SK-N-SH (cell line): ENCODE results near the gene SLC16A10. TPM values are rescaled to one million over a fixed set of nuclear protein-coding genes. Genes with fewer than 3 reads are reported as not detected.

ENCODE experiments used
- CTCF ChIA-PET: fragments of 300-600, 350-600 bp; formaldehyde crosslinking; extraction: SDS; loops from one replicate; lab custom pipeline; 2021; lab: Yijun Ruan, JAX
- POLR2A ChIA-PET: fragments of 350-600 bp; sonication (Branson Sonifier 250); formaldehyde crosslinking; extraction: SDS; loops from one replicate; lab custom pipeline; 2020; ENCODE audit warnings: antibody characterized with exemption, inconsistent platforms; lab: Yijun Ruan, JAX
- DNase-seq: peaks from one replicate; pipeline ENCODE4 v3.0.0; 2012
- H2AFZ ChIP-seq: fragments of 200-600 bp; sonication (generic); 2 replicates; pipeline ENCODE4 v1.8.1; 2016; ENCODE audit warnings: antibody characterized with exemption, mild to moderate bottlenecking, low read depth
- H3F3A ChIP-seq: fragments of 200-600 bp; sonication (generic); replicated peaks from 2 replicates; pipeline ENCODE3; 2016; ENCODE audit warnings: antibody characterized with exemption, mild to moderate bottlenecking; ENCODE audit not compliant: insufficient read depth
- H3K27ac ChIP-seq, 2 experiments: fragments of 200-500 bp in 1 of 2; fragments of 200-600 bp in 1 of 2; sonication (Bioruptor generic) in 1 of 2; sonication (generic), shearing (Covaris generic) in 1 of 2; 2 replicates each; pipeline versions ENCODE4 v1.5.1 to v1.6.1; 2014 to 2016; ENCODE audit warnings: low read depth in 2 of 2, inconsistent platforms in 1 of 2, low read length in 1 of 2, mild to moderate bottlenecking in 1 of 2, mixed read lengths in 1 of 2
- H3K27me3 ChIP-seq: fragments of 200-600 bp; sonication (generic), shearing (Covaris generic); 2 replicates; pipeline ENCODE4 v1.6.1; 2016; ENCODE audit warnings: mixed run types; ENCODE audit not compliant: insufficient read depth
- H3K36me3 ChIP-seq, 2 experiments: fragments of 200-500 bp in 1 of 2; fragments of 200-600 bp in 1 of 2; sonication (Bioruptor generic) in 1 of 2; sonication (generic) in 1 of 2; replicated peaks in 1 of 2; 2 replicates each; pipeline versions ENCODE3 to v1.5.1; 2014 to 2016; ENCODE audit warnings: low read length in 1 of 2, mild to moderate bottlenecking in 1 of 2; ENCODE audit not compliant: insufficient read depth in 2 of 2, control insufficient read depth in 1 of 2
- H3K4me1 ChIP-seq, 2 experiments: fragments of 200-500 bp in 1 of 2; fragments of 200-600 bp in 1 of 2; sonication (Bioruptor generic) in 1 of 2; sonication (generic), shearing (Covaris generic) in 1 of 2; 2 replicates each; pipeline versions ENCODE4 v1.5.1 to v1.6.1; 2014 to 2016; ENCODE audit warnings: low read depth in 1 of 2, low read length in 1 of 2, mixed run types in 1 of 2; ENCODE audit not compliant: insufficient read depth in 2 of 2, control insufficient read depth in 1 of 2
- H3K4me2 ChIP-seq: fragments of 200-600 bp; sonication (generic), shearing (Covaris generic); 2 replicates; pipeline ENCODE4 v1.6.1; 2017; ENCODE audit warnings: mixed run types
- H3K4me3 ChIP-seq, 2 experiments: fragments of 200-500 bp in 1 of 2; fragments of 200-600 bp in 1 of 2; sonication (Bioruptor generic) in 1 of 2; sonication (generic), shearing (Covaris generic) in 1 of 2; 2 replicates each; pipeline versions ENCODE4 v1.5.1 to v1.8.1; 2014 to 2016; ENCODE audit warnings: low read depth in 2 of 2, inconsistent platforms in 1 of 2, low read length in 1 of 2, mild to moderate bottlenecking in 1 of 2, mixed read lengths in 1 of 2, moderate library complexity in 1 of 2
- H3K79me2 ChIP-seq: fragments of 200-600 bp; sonication (generic); 2 replicates; pipeline ENCODE4 v1.8.1; 2017; ENCODE audit warnings: mild to moderate bottlenecking; ENCODE audit not compliant: insufficient read depth
- H3K9ac ChIP-seq: fragments of 200-600 bp; sonication (generic); 2 replicates; pipeline ENCODE4 v1.6.1; 2017; ENCODE audit warnings: mixed run types
- H3K9me2 ChIP-seq: fragments of 200-600 bp; sonication (generic); 2 replicates; pipeline ENCODE4 v1.6.1; 2017; ENCODE audit warnings: mixed run types
- H3K9me3 ChIP-seq: fragments of 200-600 bp; sonication (generic); 2 replicates; pipeline ENCODE4 v1.6.1; 2017; ENCODE audit warnings: mixed run types, mild to moderate bottlenecking, moderate library complexity
- H4K20me1 ChIP-seq: fragments of 200-600 bp; sonication (generic); 2 replicates; pipeline ENCODE4 v1.6.1; 2017; ENCODE audit warnings: mild to moderate bottlenecking, mixed run types; ENCODE audit not compliant: insufficient read depth
- CHD2 ChIP-seq: fragments of 150-350 bp; IDR thresholded peaks from 2 replicates; pipeline ENCODE4 v1.6.1; 2018; ENCODE audit warnings: low read length; ENCODE audit not compliant: partially characterized antibody
- EZH2phosphoT487 ChIP-seq: fragments of 200-600 bp; sonication (generic); IDR thresholded peaks from 2 replicates; pipeline ENCODE4 v1.6.1; 2017; ENCODE audit warnings: low read depth, mixed run types, mild to moderate bottlenecking, antibody characterized with exemption, moderate library complexity, borderline replicate concordance
- GATA2 ChIP-seq: sonication (generic); formaldehyde crosslinking; IDR thresholded peaks from 2 replicates; pipeline ENCODE4 v1.5.0; 2020; ENCODE audit warnings: mild to moderate bottlenecking, missing genetic modification reagents
- MXI1 ChIP-seq: IDR thresholded peaks from 2 replicates; pipeline ENCODE4 v1.6.1; 2012; ENCODE audit warnings: mild to moderate bottlenecking, low read depth, low read length, improper control_type of control experiment
- NRF1 ChIP-seq: IDR thresholded peaks from 2 replicates; pipeline ENCODE4 v1.6.1; 2012; ENCODE audit warnings: low read depth, mild to moderate bottlenecking, low read length
- RFX5 ChIP-seq: IDR thresholded peaks from 2 replicates; pipeline ENCODE4 v1.6.1; 2012; ENCODE audit warnings: mild to moderate bottlenecking, improper control_type of control experiment, low read length
- SIN3A ChIP-seq: IDR thresholded peaks from 2 replicates; pipeline ENCODE4 v1.6.1; 2012; ENCODE audit warnings: low read depth, mild to moderate bottlenecking, low read length, moderate library complexity, borderline replicate concordance
- SMC3 ChIP-seq: IDR thresholded peaks from 2 replicates; pipeline ENCODE4 v1.6.1; 2012; ENCODE audit warnings: low read depth, low read length, improper control_type of control experiment
- TAF1 ChIP-seq: IDR thresholded peaks from 2 replicates; pipeline ENCODE4 v1.6.1; 2012; ENCODE audit warnings: low read depth, mild to moderate bottlenecking, low read length, moderate library complexity, borderline replicate concordance
- TEAD4 ChIP-seq: IDR thresholded peaks from 2 replicates; pipeline ENCODE4 v1.4.0; 2012; ENCODE audit warnings: mild to moderate bottlenecking, borderline replicate concordance; ENCODE audit not compliant: insufficient read depth
- YY1 ChIP-seq: IDR thresholded peaks from 2 replicates; pipeline ENCODE4 v1.4.0; 2012; ENCODE audit warnings: low read depth, mild to moderate bottlenecking
- WGBS: methylation state at CpG from one replicate; pipeline ENCODE4 v1.1.6; 2017; ENCODE audit warnings: low lambda C conversion rate; 5-methylcytosine and 5-hydroxymethylcytosine counted together
- polyA plus RNA-seq, 3 experiments: library from polyadenylated mRNA; depleted of rRNA; stranded (reverse); fragments of >200 nt; gene quantifications; 2 replicates each; pipeline ENCODE4 v1.2.3, GENCODE V29; 2012
- TF ChIP-seq, protein P1 (sequence below): IDR thresholded peaks from 2 replicates; pipeline ENCODE4 v1.4.0; 2012; ENCODE audit warnings: low read depth, borderline replicate concordance
- TF ChIP-seq, protein P2 (sequence below): IDR thresholded peaks from 2 replicates; pipeline ENCODE4; 2012
- TF ChIP-seq, protein P3 (sequence below): IDR thresholded peaks from 2 replicates; pipeline ENCODE4 v1.4.0; 2012; ENCODE audit warnings: low read depth
- TF ChIP-seq, protein P4 (sequence below): fragments of 150-350 bp; IDR thresholded peaks from 2 replicates; pipeline ENCODE4 v1.6.1; 2017; ENCODE audit warnings: antibody characterized with exemption, low read length, low read depth, borderline replicate concordance
- TF ChIP-seq, protein P5 (sequence below): IDR thresholded peaks from 2 replicates; pipeline ENCODE4 v1.6.1; 2012; ENCODE audit warnings: mild to moderate bottlenecking, low read depth, low read length, moderate library complexity

Gene SLC16A10
- polyA plus RNA-seq, 1 of the 3 experiments (the other 2 are of a cell fraction), result 0.12 TPM

DNA sequence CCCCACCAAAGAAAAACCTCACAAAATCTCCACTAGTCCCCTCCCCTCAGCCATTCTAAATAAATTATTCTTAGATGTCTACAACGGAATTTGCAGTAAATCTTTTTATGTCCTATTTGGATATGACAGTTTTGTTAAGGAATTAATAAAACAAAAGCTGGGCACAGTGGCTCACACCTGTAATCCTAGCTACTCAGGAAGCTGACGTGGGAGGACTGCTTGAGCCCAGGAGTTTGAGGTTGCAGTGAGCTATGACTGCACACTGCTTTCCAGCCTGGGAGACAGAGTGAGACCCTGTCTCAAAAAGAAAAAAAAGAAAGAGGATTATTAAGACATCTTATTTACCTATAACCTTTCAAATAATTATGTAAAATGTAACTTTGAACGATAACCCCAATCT is 165.4 kb downstream of the SLC16A10 start:
- H3K4me1 ChIP-seq, result no peaks in the 10 kb centered on the region
- POLR2A ChIA-PET, result no interaction called here
- no peaks in the 10 kb centered on the region for H3K79me2 ChIP-seq
- H2AFZ ChIP-seq, result no peak overlapping the region
- H3K4me3 ChIP-seq, result no peak overlapping the region
- no peaks in the 10 kb centered on the region for H3K9me3 ChIP-seq
- TF ChIP-seq SMC3, result no peak
- TF ChIP-seq, protein P1, sequence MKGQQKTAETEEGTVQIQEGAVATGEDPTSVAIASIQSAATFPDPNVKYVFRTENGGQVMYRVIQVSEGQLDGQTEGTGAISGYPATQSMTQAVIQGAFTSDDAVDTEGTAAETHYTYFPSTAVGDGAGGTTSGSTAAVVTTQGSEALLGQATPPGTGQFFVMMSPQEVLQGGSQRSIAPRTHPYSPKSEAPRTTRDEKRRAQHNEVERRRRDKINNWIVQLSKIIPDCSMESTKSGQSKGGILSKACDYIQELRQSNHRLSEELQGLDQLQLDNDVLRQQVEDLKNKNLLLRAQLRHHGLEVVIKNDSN, result no peak
- TF ChIP-seq RFX5, result no peak
- TF ChIP-seq, protein P2, sequence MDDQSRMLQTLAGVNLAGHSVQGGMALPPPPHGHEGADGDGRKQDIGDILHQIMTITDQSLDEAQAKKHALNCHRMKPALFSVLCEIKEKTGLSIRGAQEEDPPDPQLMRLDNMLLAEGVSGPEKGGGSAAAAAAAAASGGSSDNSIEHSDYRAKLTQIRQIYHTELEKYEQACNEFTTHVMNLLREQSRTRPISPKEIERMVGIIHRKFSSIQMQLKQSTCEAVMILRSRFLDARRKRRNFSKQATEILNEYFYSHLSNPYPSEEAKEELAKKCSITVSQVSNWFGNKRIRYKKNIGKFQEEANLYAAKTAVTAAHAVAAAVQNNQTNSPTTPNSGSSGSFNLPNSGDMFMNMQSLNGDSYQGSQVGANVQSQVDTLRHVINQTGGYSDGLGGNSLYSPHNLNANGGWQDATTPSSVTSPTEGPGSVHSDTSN, result no peak
- no peak for TF ChIP-seq YY1
- TF ChIP-seq NRF1, result no peak
- TF ChIP-seq TAF1, result no peak
- no peak for TF ChIP-seq GATA2 (CRISPR knock-in tag)
- TF ChIP-seq MXI1, result no peak
- no peaks in the 10 kb centered on the region for H3K36me3 ChIP-seq
- WGBS, result 77% methylated on average over 3 of the region's 3 CpGs
- H4K20me1 ChIP-seq, result no peaks in the 10 kb centered on the region
- H3K27me3 ChIP-seq, result no peaks in the 10 kb centered on the region
- DNase-seq, result no peak
- H3K4me2 ChIP-seq, result no peak overlapping the region
- no peak overlapping the region for H3K9ac ChIP-seq
- CTCF ChIA-PET, result interaction anchor here (1.0 to 1.9 kb wide), 2 partner anchors 42 to 240 kb away, joined by 3 to 5 read pairs; no protein-coding TSS in a partner anchor
- no peak overlapping the region for H3K27ac ChIP-seq
- no peaks in the 10 kb centered on the region for H3F3A ChIP-seq
- H3K9me2 ChIP-seq, result no peaks in the 10 kb centered on the region

DNA sequence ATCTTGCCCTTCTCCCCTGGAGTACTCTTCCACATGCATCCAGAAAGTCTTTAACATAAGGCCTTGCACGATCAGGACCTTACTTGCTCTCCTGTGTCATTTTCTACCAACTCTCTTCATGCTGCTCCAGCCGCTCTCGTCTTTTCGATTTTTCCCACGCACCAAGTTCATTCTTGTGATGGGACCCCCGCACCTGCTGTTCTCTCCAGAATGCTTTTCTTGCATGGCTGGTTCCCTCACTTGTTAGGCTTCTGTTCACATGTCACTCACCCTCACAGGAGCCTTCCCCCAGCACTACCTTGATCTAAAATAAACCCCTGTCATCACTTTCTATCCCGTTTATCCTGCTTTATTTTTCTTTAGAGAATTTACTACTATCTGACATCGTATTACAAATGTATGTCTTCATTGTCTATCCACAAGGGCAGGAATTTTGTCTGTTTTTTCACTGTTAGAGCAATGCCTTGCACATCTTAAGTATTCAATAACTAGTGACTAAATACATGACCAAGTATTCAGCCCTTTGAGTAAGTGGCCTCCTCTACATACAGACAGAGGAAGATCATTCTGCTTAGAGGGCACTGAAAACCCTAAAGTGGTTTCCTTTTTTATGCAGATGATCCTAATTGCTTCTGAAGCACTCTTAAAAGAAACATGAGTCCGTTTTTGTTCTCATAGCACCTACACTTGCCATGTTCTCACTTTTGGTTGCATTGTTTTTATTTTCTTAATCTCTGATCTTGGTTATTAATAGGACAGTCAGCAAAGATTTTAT is 166.9 kb downstream of the SLC16A10 start:
- Histone ChIP-seq H3K27ac (no peak overlapping the region), H3K27me3 (no peaks in the 10 kb centered on the region), H3K9ac (no peak overlapping the region), H3K79me2 (no peaks in the 10 kb centered on the region), H3K9me2 (no peaks in the 10 kb centered on the region), H4K20me1 (no peaks in the 10 kb centered on the region), H2AFZ (no peak overlapping the region), H3K36me3 (no peaks in the 10 kb centered on the region), H3K4me3 (no peak overlapping the region), H3K4me2 (no peak overlapping the region), H3F3A (no peaks in the 10 kb centered on the region), H3K9me3 (no peaks in the 10 kb centered on the region), H3K4me1 (no peaks in the 10 kb centered on the region)
- ChIA-PET POLR2A (no interaction called here), CTCF (no interaction called here)
- 76% methylated on average over 9 of the region's 9 CpGs for WGBS
- no peak for DNase-seq
- TF ChIP-seq MXI1 (no peak), NRF1 (no peak), TAF1 (no peak), CHD2 (no peak), EZH2phosphoT487 (no peak), SIN3A (no peak), TEAD4 (no peak)
- TF ChIP-seq, protein P3, sequence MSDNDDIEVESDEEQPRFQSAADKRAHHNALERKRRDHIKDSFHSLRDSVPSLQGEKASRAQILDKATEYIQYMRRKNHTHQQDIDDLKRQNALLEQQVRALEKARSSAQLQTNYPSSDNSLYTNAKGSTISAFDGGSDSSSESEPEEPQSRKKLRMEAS, result no peak
- TF ChIP-seq, protein P4, sequence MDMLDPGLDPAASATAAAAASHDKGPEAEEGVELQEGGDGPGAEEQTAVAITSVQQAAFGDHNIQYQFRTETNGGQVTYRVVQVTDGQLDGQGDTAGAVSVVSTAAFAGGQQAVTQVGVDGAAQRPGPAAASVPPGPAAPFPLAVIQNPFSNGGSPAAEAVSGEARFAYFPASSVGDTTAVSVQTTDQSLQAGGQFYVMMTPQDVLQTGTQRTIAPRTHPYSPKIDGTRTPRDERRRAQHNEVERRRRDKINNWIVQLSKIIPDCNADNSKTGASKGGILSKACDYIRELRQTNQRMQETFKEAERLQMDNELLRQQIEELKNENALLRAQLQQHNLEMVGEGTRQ, result no peak
- TF ChIP-seq, protein P1, result no peak
- TF ChIP-seq, protein P5, sequence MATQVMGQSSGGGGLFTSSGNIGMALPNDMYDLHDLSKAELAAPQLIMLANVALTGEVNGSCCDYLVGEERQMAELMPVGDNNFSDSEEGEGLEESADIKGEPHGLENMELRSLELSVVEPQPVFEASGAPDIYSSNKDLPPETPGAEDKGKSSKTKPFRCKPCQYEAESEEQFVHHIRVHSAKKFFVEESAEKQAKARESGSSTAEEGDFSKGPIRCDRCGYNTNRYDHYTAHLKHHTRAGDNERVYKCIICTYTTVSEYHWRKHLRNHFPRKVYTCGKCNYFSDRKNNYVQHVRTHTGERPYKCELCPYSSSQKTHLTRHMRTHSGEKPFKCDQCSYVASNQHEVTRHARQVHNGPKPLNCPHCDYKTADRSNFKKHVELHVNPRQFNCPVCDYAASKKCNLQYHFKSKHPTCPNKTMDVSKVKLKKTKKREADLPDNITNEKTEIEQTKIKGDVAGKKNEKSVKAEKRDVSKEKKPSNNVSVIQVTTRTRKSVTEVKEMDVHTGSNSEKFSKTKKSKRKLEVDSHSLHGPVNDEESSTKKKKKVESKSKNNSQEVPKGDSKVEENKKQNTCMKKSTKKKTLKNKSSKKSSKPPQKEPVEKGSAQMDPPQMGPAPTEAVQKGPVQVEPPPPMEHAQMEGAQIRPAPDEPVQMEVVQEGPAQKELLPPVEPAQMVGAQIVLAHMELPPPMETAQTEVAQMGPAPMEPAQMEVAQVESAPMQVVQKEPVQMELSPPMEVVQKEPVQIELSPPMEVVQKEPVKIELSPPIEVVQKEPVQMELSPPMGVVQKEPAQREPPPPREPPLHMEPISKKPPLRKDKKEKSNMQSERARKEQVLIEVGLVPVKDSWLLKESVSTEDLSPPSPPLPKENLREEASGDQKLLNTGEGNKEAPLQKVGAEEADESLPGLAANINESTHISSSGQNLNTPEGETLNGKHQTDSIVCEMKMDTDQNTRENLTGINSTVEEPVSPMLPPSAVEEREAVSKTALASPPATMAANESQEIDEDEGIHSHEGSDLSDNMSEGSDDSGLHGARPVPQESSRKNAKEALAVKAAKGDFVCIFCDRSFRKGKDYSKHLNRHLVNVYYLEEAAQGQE, result no peak
